Peyer's patch (tissue), 4 donors: Measurements from ENCODE around the gene DPF3.

Experiments
- CTCF ChIP-seq, 6 experiments: fragments of 450-650 bp in 4 of 6; fragments of 200-600 bp in 2 of 6; sonication (generic) in 1 of 6; IDR thresholded peaks; one replicate each; pipeline ENCODE4 v1.5.1; 2017 to 2019; ENCODE audit warnings: antibody characterized with exemption in 6 of 6, mild to moderate bottlenecking in 3 of 6, moderate library complexity in 1 of 6
- POLR2A ChIP-seq, 2 donors: fragments of 450-650 bp; IDR thresholded peaks; one replicate each; pipeline ENCODE4 v1.5.1; 2017; ENCODE audit warnings: antibody characterized with exemption in 2 of 2, mild to moderate bottlenecking in 2 of 2, moderate library complexity in 2 of 2

GRCh38 chr14:72740504-72740961 is 153.4 kb downstream of the DPF3 start:
- no peak for TF ChIP-seq CTCF (IDR thresholded peaks at IDR 0.05)
- no peak for TF ChIP-seq POLR2A (IDR thresholded peaks at IDR 0.05)
